Upper lobe of left lung (tissue), 4 donors: ENCODE measurements around the gene CHCHD6.

Source experiments
- EP300 ChIP-seq, 4 donors: sonication (generic); formaldehyde crosslinking; IDR thresholded peaks; one replicate each; pipeline ENCODE4 v1.5.1; 2017; ENCODE audit warnings: antibody characterized with exemption in 4 of 4, control low read depth in 2 of 4
- TF ChIP-seq, protein P1 (sequence below), 6 experiments: fragments of 450-650 bp in 4 of 6; fragments of 200-600 bp in 2 of 6; sonication (generic) in 2 of 6; IDR thresholded peaks; one replicate each; pipeline ENCODE4 v1.5.1; 2016 to 2019; ENCODE audit warnings: antibody characterized with exemption in 6 of 6

DNA sequence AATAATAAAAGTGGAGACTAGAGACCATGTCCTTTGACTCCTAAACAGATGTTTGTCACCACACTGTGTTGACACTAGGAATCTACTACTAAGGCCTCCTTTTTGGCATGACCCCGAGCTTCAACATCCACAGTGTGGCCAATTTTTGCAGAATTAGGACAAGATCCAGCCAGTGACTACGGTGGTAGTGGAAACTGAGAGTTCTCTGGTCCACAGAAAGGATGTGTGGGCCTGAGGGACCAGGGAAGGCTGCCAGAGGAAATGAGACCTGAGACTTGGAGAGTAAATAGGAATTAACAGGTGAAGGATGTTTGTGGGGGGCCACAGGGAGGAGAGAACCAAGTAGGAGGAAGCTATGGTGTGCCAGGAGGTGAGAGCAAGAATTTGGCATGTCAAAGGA, 122.7 kb downstream of the CHCHD6 start:
- TF ChIP-seq, protein P1, sequence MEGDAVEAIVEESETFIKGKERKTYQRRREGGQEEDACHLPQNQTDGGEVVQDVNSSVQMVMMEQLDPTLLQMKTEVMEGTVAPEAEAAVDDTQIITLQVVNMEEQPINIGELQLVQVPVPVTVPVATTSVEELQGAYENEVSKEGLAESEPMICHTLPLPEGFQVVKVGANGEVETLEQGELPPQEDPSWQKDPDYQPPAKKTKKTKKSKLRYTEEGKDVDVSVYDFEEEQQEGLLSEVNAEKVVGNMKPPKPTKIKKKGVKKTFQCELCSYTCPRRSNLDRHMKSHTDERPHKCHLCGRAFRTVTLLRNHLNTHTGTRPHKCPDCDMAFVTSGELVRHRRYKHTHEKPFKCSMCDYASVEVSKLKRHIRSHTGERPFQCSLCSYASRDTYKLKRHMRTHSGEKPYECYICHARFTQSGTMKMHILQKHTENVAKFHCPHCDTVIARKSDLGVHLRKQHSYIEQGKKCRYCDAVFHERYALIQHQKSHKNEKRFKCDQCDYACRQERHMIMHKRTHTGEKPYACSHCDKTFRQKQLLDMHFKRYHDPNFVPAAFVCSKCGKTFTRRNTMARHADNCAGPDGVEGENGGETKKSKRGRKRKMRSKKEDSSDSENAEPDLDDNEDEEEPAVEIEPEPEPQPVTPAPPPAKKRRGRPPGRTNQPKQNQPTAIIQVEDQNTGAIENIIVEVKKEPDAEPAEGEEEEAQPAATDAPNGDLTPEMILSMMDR (IDR thresholded peaks at IDR 0.05) = no peak
- TF ChIP-seq EP300 (IDR thresholded peaks at IDR 0.05) = no peak
